GM12878 (cell line): ENCODE results near the gene FAM171A1. TPM values are rescaled to one million over a fixed set of nuclear protein-coding genes. Genes with fewer than 3 reads are reported as not detected.

Experiments used
- ATAC-seq: fragments of 200-7000 bp; cut with Tn5 transposase; 3 replicates; pipeline ENCODE4 v1.9.1; 2020; ENCODE audit warnings: mild to moderate bottlenecking, moderate library complexity
- BruUV-seq: library from RNA; stranded (reverse); fragments of 400-500 nt; replicated peaks from 2 replicates; lab custom pipeline; 2021; lab: Mats Ljungman, UMichigan
- CTCF ChIA-PET: fragments of 300-600 bp; sonication (Branson Sonifier 250); formaldehyde crosslinking; extraction: SDS; loops from one replicate; lab custom pipeline; 2021; ENCODE audit warnings: inconsistent platforms; lab: Yijun Ruan, JAX
- POLR2A ChIA-PET: fragments of 350-600 bp; formaldehyde crosslinking; extraction: SDS; loops from one replicate; lab custom pipeline; 2021; ENCODE audit warnings: inconsistent platforms; lab: Charles Lee
- RAD21 ChIA-PET: fragments of 300-600 bp; sonication (Branson Sonifier 250); formaldehyde crosslinking; loops from one replicate; lab custom pipeline; 2023; ENCODE audit warnings: antibody characterized with exemption; ENCODE audit not compliant: unreplicated experiment; lab: Charles Lee
- SMC1A ChIA-PET: fragments of 300-600 bp; sonication (Branson Sonifier 250); formaldehyde crosslinking; loops from one replicate; lab custom pipeline; 2023; ENCODE audit not compliant: unreplicated experiment, uncharacterized antibody; lab: Charles Lee
- DNase-seq: peaks from one replicate; pipeline ENCODE4 v3.0.0-alpha.2; 2011; ENCODE audit warnings: low read depth, low spot score
- FAIRE-seq: peaks from 3 replicates; lab custom pipeline; 2011; peaks lifted over from hg19 to GRCh38; lab: Jason Lieb, UNC
- H2AFZ ChIP-seq: 2 replicates; pipeline ENCODE4 v1.6.0; 2011; ENCODE audit warnings: low read depth, low read length, control low read depth; ENCODE audit not compliant: control insufficient read depth
- H3K27ac ChIP-seq: 2 replicates; pipeline ENCODE4 v1.5.1; 2011; ENCODE audit warnings: control low read depth; ENCODE audit not compliant: control insufficient read depth, insufficient read depth
- H3K27me3 ChIP-seq, 2 experiments: replicated peaks in 1 of 2; 2 replicates each; pipeline versions ENCODE4 v1.6.0 to v1.6.1; 2011; ENCODE audit warnings: low read length in 1 of 2; ENCODE audit not compliant: control insufficient read depth in 2 of 2, insufficient read depth in 2 of 2
- H3K36me3 ChIP-seq, 2 experiments: 2 replicates each; pipeline ENCODE4 v1.5.1; 2011; ENCODE audit warnings: low read length in 1 of 2; ENCODE audit not compliant: control insufficient read depth in 2 of 2, insufficient read depth in 2 of 2
- H3K4me1 ChIP-seq: 2 replicates; pipeline ENCODE4 v1.6.1; 2011; ENCODE audit warnings: mild to moderate bottlenecking, low read length, moderate library complexity, mixed read lengths; ENCODE audit not compliant: control insufficient read depth, insufficient read depth
- H3K4me2 ChIP-seq: 2 replicates; pipeline ENCODE4 v1.6.0; 2011; ENCODE audit warnings: control low read depth; ENCODE audit not compliant: control insufficient read depth, insufficient read depth
- H3K4me3 ChIP-seq: fragments of 200-600 bp; sonication (generic); 2 replicates; pipeline ENCODE4 v1.5.1; 2016
- H3K79me2 ChIP-seq: 2 replicates; pipeline ENCODE4 v1.6.0; 2011; ENCODE audit warnings: low read length; ENCODE audit not compliant: control insufficient read depth, insufficient read depth
- H3K9ac ChIP-seq: 2 replicates; pipeline ENCODE4 v1.8.0; 2011; ENCODE audit warnings: low read length, control low read depth, mixed read lengths; ENCODE audit not compliant: control insufficient read depth, insufficient read depth
- H3K9me3 ChIP-seq: replicated peaks from 3 replicates; pipeline ENCODE4 v1.5.1; 2011; ENCODE audit warnings: mild to moderate bottlenecking, low read length; ENCODE audit not compliant: control insufficient read depth, insufficient read depth
- H4K20me1 ChIP-seq: 2 replicates; pipeline ENCODE4 v1.6.0; 2011; ENCODE audit not compliant: control insufficient read depth, insufficient read depth
- MYB ChIP-seq: fragments of 150-350 bp; IDR thresholded peaks from 2 replicates; pipeline ENCODE4 v1.6.1; 2014; ENCODE audit warnings: mild to moderate bottlenecking, low read depth, low read length, borderline replicate concordance
- NR2C2 ChIP-seq: IDR thresholded peaks from 2 replicates; pipeline ENCODE4 v1.6.1; 2011; ENCODE audit warnings: borderline replicate concordance, low read depth; ENCODE audit not compliant: control insufficient read depth, insufficient read length
- POU2F2 ChIP-seq: IDR thresholded peaks from 3 replicates; pipeline ENCODE4 v1.6.1; 2011; ENCODE audit warnings: low read depth, mild to moderate bottlenecking, low read length, borderline replicate concordance
- RUNX3 ChIP-seq: IDR thresholded peaks from 2 replicates; pipeline ENCODE4 v1.6.1; 2012; ENCODE audit warnings: low read length, inconsistent platforms
- TAF1 ChIP-seq: IDR thresholded peaks from 2 replicates; pipeline ENCODE4 v1.6.1; 2011; ENCODE audit warnings: mild to moderate bottlenecking, low read depth, low read length, borderline replicate concordance
- YBX1 ChIP-seq: fragments of 450-650 bp; IDR thresholded peaks from 2 replicates; pipeline ENCODE4 v1.6.1; 2016; ENCODE audit warnings: antibody characterized with exemption
- ZNF622 ChIP-seq: fragments of 450-650 bp; IDR thresholded peaks from 2 replicates; pipeline ENCODE4 v1.6.1; 2017; ENCODE audit warnings: mild to moderate bottlenecking, inconsistent platforms
- WGBS: methylation state at CpG from one replicate; pipeline ENCODE4 v1.1.6; 2016; ENCODE audit warnings: low lambda C conversion rate; ENCODE audit not compliant: insufficient replicate concordance, insufficient coverage; ENCODE audit errors: missing lambda C conversion rate; 5-methylcytosine and 5-hydroxymethylcytosine counted together
- in situ Hi-C: fragments of 300-500 bp; cut with MboI; formaldehyde crosslinking; loops from 9 replicates; pipeline ENCODE4 v1.14.3; 2018; ENCODE audit warnings: mixed read lengths
- intact Hi-C: fragments of 100-400 bp; cut with micrococcal nuclease; formaldehyde crosslinking; loops from one replicate; pipeline ENCODE4 v1.14.2; 2022; ENCODE audit not compliant: unreplicated experiment
- polyA plus RNA-seq, 11 experiments: library from polyadenylated mRNA; depleted of rRNA in 4 of 11; unstranded in 6 of 11; stranded (reverse) in 5 of 11; fragments of >200 nt; fragmentation: Nextera tagmentation in 4 of 11; fragmentation: Illumina TruSeq in 1 of 11; extraction: Ambion mirVana in 4 of 11; extraction: Trizol in 1 of 11; gene quantifications; 1 replicate in 1 of 11; 2 replicates in 10 of 11; pipeline versions ENCODE4 v1.2.1 to v1.2.3, GENCODE V29; 2011 to 2016; ENCODE audit warnings: inconsistent platforms in 2 of 11, missing spikeins in 2 of 11, low read depth in 1 of 11
- total RNA-seq, 4 experiments: library from RNA; depleted of rRNA in 3 of 4; stranded (reverse); fragments of >200 nt in 3 of 4; fragmentation: Illumina TruSeq in 1 of 4; extraction: Trizol in 1 of 4; gene quantifications; 2 replicates each; pipeline versions ENCODE4 v1.2.1 to v1.2.3, GENCODE V29; 2013 to 2021
- TF ChIP-seq, protein P1 (sequence below): fragments of 450-650 bp; IDR thresholded peaks from 2 replicates; pipeline ENCODE4 v1.6.1; 2016; ENCODE audit warnings: mild to moderate bottlenecking
- TF ChIP-seq, protein P2 (sequence below): fragments of 450-650 bp; IDR thresholded peaks from 2 replicates; pipeline ENCODE4 v1.6.1; 2017; ENCODE audit warnings: antibody characterized with exemption, mild to moderate bottlenecking, moderate library complexity

Gene FAM171A1
- total and polyA plus RNA-seq, 10 of the 15 experiments (the other 5 are each of a cell fraction or from before 2014, with no cell fraction given) = 0.05 to 0.28 (median 0.10) TPM; not detected in 1

DNA sequence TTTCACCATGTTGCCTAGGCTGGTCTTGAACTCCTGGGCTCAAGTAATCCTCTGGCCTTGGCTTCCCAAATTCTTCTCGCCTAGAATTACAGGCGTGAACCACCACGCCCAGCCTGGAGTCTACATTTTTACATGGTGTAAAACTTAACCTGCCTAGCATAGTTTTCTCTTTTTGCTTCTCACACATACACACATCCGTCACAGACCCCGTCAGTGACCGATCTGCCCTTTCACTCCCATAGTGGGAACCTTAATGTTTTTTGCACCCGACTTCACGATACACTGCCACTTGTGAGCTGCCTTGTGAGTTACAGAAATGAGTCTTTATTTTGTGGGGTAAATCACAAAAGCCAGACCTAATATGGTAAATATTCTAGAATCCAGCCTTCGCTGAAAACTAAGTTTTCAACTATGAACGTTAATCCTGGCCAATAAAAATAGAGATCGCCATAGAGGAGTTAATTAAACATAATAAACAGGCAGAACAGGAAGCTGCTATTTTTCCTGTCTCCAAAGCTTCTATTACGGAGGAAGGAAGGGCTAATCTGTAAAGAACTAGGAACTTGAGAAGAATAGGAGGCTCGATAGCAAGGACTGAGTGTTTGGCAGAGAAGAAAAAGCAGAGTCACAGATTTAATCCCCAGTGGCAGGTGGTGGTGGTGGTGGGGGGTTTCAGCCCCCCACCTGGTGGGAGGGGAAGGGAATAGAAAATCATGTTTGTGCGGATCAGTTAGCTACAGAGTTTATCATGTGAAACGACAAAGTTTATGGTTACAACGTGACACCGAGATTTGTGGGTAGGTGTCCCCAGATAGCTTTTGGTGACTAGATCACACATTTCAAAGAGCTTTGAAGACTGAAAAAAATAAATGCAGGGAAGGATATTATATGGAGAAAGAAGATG is 14.7 kb upstream of the FAM171A1 start:
- no peaks in the 10 kb centered on the region for H3K36me3 ChIP-seq
- no TSS peak for BruUV-seq
- H3K27ac ChIP-seq = no peak overlapping the region
- 42% methylated on average over 17 of the region's 17 CpGs for WGBS
- H2AFZ ChIP-seq = no peak overlapping the region
- ChIA-PET CTCF (interaction anchor here (0.9 kb wide), 1 partner anchor 48 kb away, joined by 3 read pairs; no protein-coding TSS in a partner anchor), POLR2A (no interaction called here), RAD21 (no interaction called here), SMC1A (interaction anchor here (0.6 kb wide), 1 partner anchor 149 kb away, joined by 3 read pairs; no protein-coding TSS in a partner anchor)
- no peak for TF ChIP-seq NR2C2
- TF ChIP-seq, protein P1, sequence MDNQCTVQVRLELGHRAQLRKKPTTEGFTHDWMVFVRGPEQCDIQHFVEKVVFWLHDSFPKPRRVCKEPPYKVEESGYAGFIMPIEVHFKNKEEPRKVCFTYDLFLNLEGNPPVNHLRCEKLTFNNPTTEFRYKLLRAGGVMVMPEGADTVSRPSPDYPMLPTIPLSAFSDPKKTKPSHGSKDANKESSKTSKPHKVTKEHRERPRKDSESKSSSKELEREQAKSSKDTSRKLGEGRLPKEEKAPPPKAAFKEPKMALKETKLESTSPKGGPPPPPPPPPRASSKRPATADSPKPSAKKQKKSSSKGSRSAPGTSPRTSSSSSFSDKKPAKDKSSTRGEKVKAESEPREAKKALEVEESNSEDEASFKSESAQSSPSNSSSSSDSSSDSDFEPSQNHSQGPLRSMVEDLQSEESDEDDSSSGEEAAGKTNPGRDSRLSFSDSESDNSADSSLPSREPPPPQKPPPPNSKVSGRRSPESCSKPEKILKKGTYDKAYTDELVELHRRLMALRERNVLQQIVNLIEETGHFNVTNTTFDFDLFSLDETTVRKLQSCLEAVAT = no peak
- no peak for TF ChIP-seq TAF1
- no peak for TF ChIP-seq POU2F2
- TF ChIP-seq YBX1 = no peak
- TF ChIP-seq, protein P2, sequence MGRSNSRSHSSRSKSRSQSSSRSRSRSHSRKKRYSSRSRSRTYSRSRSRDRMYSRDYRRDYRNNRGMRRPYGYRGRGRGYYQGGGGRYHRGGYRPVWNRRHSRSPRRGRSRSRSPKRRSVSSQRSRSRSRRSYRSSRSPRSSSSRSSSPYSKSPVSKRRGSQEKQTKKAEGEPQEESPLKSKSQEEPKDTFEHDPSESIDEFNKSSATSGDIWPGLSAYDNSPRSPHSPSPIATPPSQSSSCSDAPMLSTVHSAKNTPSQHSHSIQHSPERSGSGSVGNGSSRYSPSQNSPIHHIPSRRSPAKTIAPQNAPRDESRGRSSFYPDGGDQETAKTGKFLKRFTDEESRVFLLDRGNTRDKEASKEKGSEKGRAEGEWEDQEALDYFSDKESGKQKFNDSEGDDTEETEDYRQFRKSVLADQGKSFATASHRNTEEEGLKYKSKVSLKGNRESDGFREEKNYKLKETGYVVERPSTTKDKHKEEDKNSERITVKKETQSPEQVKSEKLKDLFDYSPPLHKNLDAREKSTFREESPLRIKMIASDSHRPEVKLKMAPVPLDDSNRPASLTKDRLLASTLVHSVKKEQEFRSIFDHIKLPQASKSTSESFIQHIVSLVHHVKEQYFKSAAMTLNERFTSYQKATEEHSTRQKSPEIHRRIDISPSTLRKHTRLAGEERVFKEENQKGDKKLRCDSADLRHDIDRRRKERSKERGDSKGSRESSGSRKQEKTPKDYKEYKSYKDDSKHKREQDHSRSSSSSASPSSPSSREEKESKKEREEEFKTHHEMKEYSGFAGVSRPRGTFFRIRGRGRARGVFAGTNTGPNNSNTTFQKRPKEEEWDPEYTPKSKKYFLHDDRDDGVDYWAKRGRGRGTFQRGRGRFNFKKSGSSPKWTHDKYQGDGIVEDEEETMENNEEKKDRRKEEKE = no peak
- TF ChIP-seq ZNF622 = no peak
- TF ChIP-seq RUNX3 = no peak
- no peak for TF ChIP-seq MYB
- H3K4me1 ChIP-seq = no peaks in the 10 kb centered on the region
- no peaks in the 10 kb centered on the region for H4K20me1 ChIP-seq
- H3K9me3 ChIP-seq = no peaks in the 10 kb centered on the region
- no peaks in the 10 kb centered on the region for H3K79me2 ChIP-seq
- H3K9ac ChIP-seq = no peak overlapping the region
- FAIRE-seq (no peak), DNase-seq (no peak), ATAC-seq (no peak)
- no peak overlapping the region for H3K4me3 ChIP-seq
- in situ Hi-C loops (no loop called here), intact Hi-C loops (no loop called here)
- no peak overlapping the region for H3K4me2 ChIP-seq
- H3K27me3 ChIP-seq = no peaks in the 10 kb centered on the region
